IMR-90 (cell line): Measurements from ENCODE around the gene TLDC2. TPM values are rescaled to one million over a fixed set of nuclear protein-coding genes. Genes with fewer than 3 reads are reported as not detected.

ENCODE experiments used
- ATAC-seq: fragments of 200-7000 bp; cut with Tn5 transposase; 2 replicates; pipeline ENCODE4 v1.9.1; 2020; ENCODE audit warnings: low read depth, mild to moderate bottlenecking, moderate library complexity
- BruUV-seq: library from RNA; stranded (reverse); fragments of 400-500 nt; replicated peaks from 2 replicates; lab custom pipeline; 2021; lab: Mats Ljungman, UMichigan
- CTCF ChIA-PET: fragments of 300-600 bp; formaldehyde crosslinking; extraction: SDS; loops from one replicate; lab custom pipeline; 2021; ENCODE audit warnings: antibody characterized with exemption; lab: Yijun Ruan, JAX
- POLR2A ChIA-PET: fragments of 300-600 bp; sonication (Branson Sonifier 250); formaldehyde crosslinking; loops from one replicate; lab custom pipeline; 2022; ENCODE audit warnings: antibody characterized with exemption; ENCODE audit not compliant: unreplicated experiment; lab: Charles Lee
- DNase-seq: peaks from one replicate; pipeline ENCODE4 v3.0.0; 2013
- H2AFZ ChIP-seq: replicated peaks from 2 replicates; pipeline ENCODE3; 2013; ENCODE audit warnings: low read length, mild to moderate bottlenecking; ENCODE audit not compliant: poor library complexity
- H2AK5ac ChIP-seq: 2 replicates; pipeline ENCODE4 v1.6.1; 2013; ENCODE audit warnings: low read depth, low read length, inconsistent platforms
- H2AK9ac ChIP-seq: replicated peaks from 2 replicates; pipeline ENCODE3; 2013; ENCODE audit warnings: mild to moderate bottlenecking, low read depth, low read length, moderate library complexity; ENCODE audit not compliant: poor library complexity
- H2BK120ac ChIP-seq: 2 replicates; pipeline ENCODE4 v1.6.1; 2013; ENCODE audit warnings: low read depth, low read length, inconsistent platforms
- H2BK15ac ChIP-seq: 3 replicates; pipeline ENCODE4 v1.6.1; 2013; ENCODE audit warnings: low read depth, low read length, inconsistent platforms
- H2BK20ac ChIP-seq: 2 replicates; pipeline ENCODE4 v1.6.1; 2013; ENCODE audit warnings: low read depth, mild to moderate bottlenecking, inconsistent platforms, low read length, moderate library complexity
- H2BK5ac ChIP-seq: 2 replicates; pipeline ENCODE4 v1.6.1; 2013; ENCODE audit warnings: mild to moderate bottlenecking, low read depth, low read length, inconsistent platforms; ENCODE audit not compliant: poor library complexity, severe bottlenecking
- H3K14ac ChIP-seq: replicated peaks from 2 replicates; pipeline ENCODE4 v1.6.1; 2013; ENCODE audit warnings: low read depth, low read length, inconsistent platforms
- H3K18ac ChIP-seq: 2 replicates; pipeline ENCODE4 v1.6.1; 2013; ENCODE audit warnings: low read depth, low read length, control low read depth
- H3K23ac ChIP-seq: 2 replicates; pipeline ENCODE4 v1.6.1; 2013; ENCODE audit warnings: low read depth, low read length, inconsistent platforms
- H3K27ac ChIP-seq: 2 replicates; pipeline ENCODE4 v1.5.1; 2013; ENCODE audit warnings: mild to moderate bottlenecking, control low read depth, low read length; ENCODE audit not compliant: insufficient read depth
- H3K27me3 ChIP-seq: 2 replicates; pipeline ENCODE4 v1.6.1; 2013; ENCODE audit warnings: low read length; ENCODE audit not compliant: control insufficient read depth, insufficient read depth
- H3K36me3 ChIP-seq: 2 replicates; pipeline ENCODE4 v1.6.1; 2013; ENCODE audit warnings: low read length, mixed read lengths; ENCODE audit not compliant: control insufficient read depth, insufficient read depth
- H3K4ac ChIP-seq: 2 replicates; pipeline ENCODE4 v1.6.1; 2013; ENCODE audit warnings: low read depth, low read length, inconsistent platforms
- H3K4me1 ChIP-seq: 2 replicates; pipeline ENCODE4 v1.6.1; 2013; ENCODE audit warnings: low read length, mixed read lengths; ENCODE audit not compliant: control insufficient read depth, insufficient read depth
- H3K4me2 ChIP-seq: 2 replicates; pipeline ENCODE4 v1.6.1; 2013; ENCODE audit warnings: low read depth, mild to moderate bottlenecking, control low read depth, low read length, moderate library complexity
- H3K4me3 ChIP-seq: 2 replicates; pipeline ENCODE4 v1.5.1; 2013; ENCODE audit warnings: low read depth, mild to moderate bottlenecking, control low read depth, low read length, moderate library complexity; ENCODE audit not compliant: insufficient read depth
- H3K56ac ChIP-seq: 2 replicates; pipeline ENCODE4 v1.6.1; 2013; ENCODE audit warnings: low read length, inconsistent platforms; ENCODE audit not compliant: insufficient read depth; ENCODE audit errors: extremely low read depth
- H3K79me1 ChIP-seq, 2 experiments: 2 replicates each; pipeline ENCODE4 v1.6.1; 2013; ENCODE audit warnings: low read length in 2 of 2, inconsistent platforms in 1 of 2, low read depth in 1 of 2
- H3K9ac ChIP-seq: 2 replicates; pipeline ENCODE4 v1.6.1; 2013; ENCODE audit warnings: low read depth, low read length, control low read depth
- H3K9me1 ChIP-seq: 2 replicates; pipeline ENCODE4 v1.6.1; 2013; ENCODE audit warnings: low read length, inconsistent platforms; ENCODE audit not compliant: insufficient read depth
- H3K9me3 ChIP-seq: 2 replicates; pipeline ENCODE4 v1.6.1; 2013; ENCODE audit warnings: low read length; ENCODE audit not compliant: control insufficient read depth, insufficient read depth
- H4K20me1 ChIP-seq: 2 replicates; pipeline ENCODE4 v1.6.1; 2013; ENCODE audit warnings: low read length, inconsistent platforms; ENCODE audit not compliant: insufficient read depth
- H4K5ac ChIP-seq: 2 replicates; pipeline ENCODE4 v1.6.1; 2013; ENCODE audit warnings: mild to moderate bottlenecking, low read depth, low read length, control low read depth
- H4K8ac ChIP-seq, 2 experiments: 2 replicates each; pipeline ENCODE4 v1.6.1; 2013; ENCODE audit warnings: low read depth in 2 of 2, low read length in 2 of 2, control low read depth in 1 of 2, inconsistent platforms in 1 of 2
- H4K91ac ChIP-seq: 2 replicates; pipeline ENCODE4 v1.6.1; 2013; ENCODE audit warnings: low read depth, low read length, inconsistent platforms; ENCODE audit not compliant: insufficient read depth
- CTCF ChIP-seq: conservative IDR thresholded peaks from 2 replicates; pipeline ENCODE4 v1.5.1; 2012; ENCODE audit warnings: mild to moderate bottlenecking, low read depth, low read length, improper control_type of control experiment
- FOS ChIP-seq: fragments of 150-350 bp; IDR thresholded peaks from 2 replicates; pipeline ENCODE4 v1.6.1; 2016; ENCODE audit warnings: low read depth, low read length
- MXI1 ChIP-seq: IDR thresholded peaks from 2 replicates; pipeline ENCODE4 v1.6.1; 2012; ENCODE audit warnings: low read depth, mild to moderate bottlenecking, low read length, moderate library complexity, borderline replicate concordance
- WGBS, 2 experiments: methylation state at CpG; one replicate each; pipeline versions ENCODE4 v1.1.5 to v1.1.7; 2013; ENCODE audit warnings: missing lambda C conversion rate in 2 of 2; ENCODE audit not compliant: insufficient read length in 1 of 2; ENCODE audit errors: extremely low coverage in 2 of 2; 5-methylcytosine and 5-hydroxymethylcytosine counted together
- dilution Hi-C: fragments of 300-500 bp; cut with HindIII; formaldehyde crosslinking; loops from one replicate; pipeline ENCODE4 v1.14.3; 2018; ENCODE audit warnings: low sequenced_read_pairs; ENCODE audit not compliant: unreplicated experiment
- in situ Hi-C: fragments of 300-500 bp; cut with MboI; formaldehyde crosslinking; loops from 3 replicates; pipeline ENCODE4 v1.14.3; 2019; ENCODE audit warnings: low sequenced_read_pairs, inconsistent platforms, mixed read lengths
- intact Hi-C: fragments of 100-400 bp; cut with micrococcal nuclease; formaldehyde crosslinking; loops from 2 replicates; pipeline ENCODE4 v1.10.0; 2022
- polyA plus RNA-seq, 3 experiments: library from polyadenylated mRNA; depleted of rRNA; stranded (reverse); fragments of >200 nt; gene quantifications; 2 replicates each; pipeline ENCODE4 v1.2.3, GENCODE V29; 2012; ENCODE audit warnings: low replicate concordance in 1 of 3
- total RNA-seq: library from RNA; depleted of rRNA; stranded (reverse); fragments of >200 nt; gene quantifications from 2 replicates; pipeline ENCODE4 v1.2.3, GENCODE V29; 2012

Gene TLDC2
- total and polyA plus RNA-seq, 2 of the 4 experiments (the other 2 are of a cell fraction), result 0.18 to 0.19 TPM

GRCh38 chr20:36830791-36831691 lies 44.9 kb upstream of the TLDC2 start:
- Histone ChIP-seq H2AFZ (peak overlapping the region; percentile 24), H2AK9ac (peak overlapping the region; percentile 66), H3K9me1 (peaks cover 28% of the 10 kb centered on the region), H3K27ac (peak overlapping the region; percentile 39; the same call in 1 of the 2 replicates), H3K4me1 (peaks cover 42% of the 10 kb centered on the region), H2BK15ac (no peak overlapping the region; the same call in 2 of the 3 replicates), H2BK5ac (peak overlapping the region; percentile 11), H3K4me2 (no peak overlapping the region), H3K18ac (no peak overlapping the region), H3K23ac (peak overlapping the region; percentile 48; the same call in 1 of the 2 replicates), H2BK120ac (peak overlapping the region; percentile 30; the same call in 1 of the 2 replicates), H3K79me1 (peaks cover 45 to 81% of the 10 kb centered on the region in 2 experiments), H3K27me3 (no peaks in the 10 kb centered on the region), H3K4me3 (no peak overlapping the region), H4K20me1 (peaks cover 28% of the 10 kb centered on the region; the same call in 1 of the 2 replicates), H3K14ac (peak overlapping the region; percentile 34; the same call in 1 of the 2 replicates), H3K9ac (no peak overlapping the region), H4K8ac (peak overlapping the region in 1 of 2 experiments; percentile 33; a peak in 2 of 4 replicates), H2AK5ac (peak overlapping the region; percentile 81; the same call in 1 of the 2 replicates), H3K36me3 (peaks cover 21% of the 10 kb centered on the region), H2BK20ac (peak overlapping the region; percentile 4; the same call in 1 of the 2 replicates), H4K91ac (peak overlapping the region; percentile 46), H3K56ac (no peak overlapping the region; the same call in 1 of the 2 replicates), H4K5ac (peak overlapping the region; percentile 7; the same call in 1 of the 2 replicates), H3K9me3 (no peaks in the 10 kb centered on the region), H3K4ac (peak overlapping the region; percentile 41; the same call in 1 of the 2 replicates)
- POLR2A ChIA-PET, result no interaction called here
- 56% methylated on average over 4 of the region's 11 CpGs; no CpG with 5 or more reads in 1 of the 2 experiments for WGBS, 2 experiments
- DNase-seq (peak; percentile 23), ATAC-seq (no peak)
- dilution Hi-C loops, result no loop called here
- intact Hi-C loops, result no loop called here
- in situ Hi-C loops, result no loop called here
- no TSS peak for BruUV-seq
- 0 out of 2 replicates have a peak, but pooled peaks have one; percentile 19 for TF ChIP-seq FOS
- TF ChIP-seq MXI1, result no peak
- TF ChIP-seq CTCF, result peak; percentile 33
- CTCF ChIA-PET, result interaction anchor here (1.0 to 1.5 kb wide), 3 partner anchors 17 to 56 kb away, joined by 3 to 5 read pairs (median 3); no protein-coding TSS in a partner anchor
